HG03354 (cell line): ENCODE data around the gene LMOD3.

Experiments used
- ATAC-seq: cut with Tn5 transposase; IDR thresholded peaks from one replicate; pipeline ENCODE4 v1.9.1; 2021; ENCODE audit warnings: mild to moderate bottlenecking; ENCODE audit not compliant: unreplicated experiment, poor library complexity, severe bottlenecking

The LMOD3 gene

GRCh38 chr3:69095636-69096035 is 26.8 kb downstream of the LMOD3 start:
- no peak for ATAC-seq

GRCh38 chr3:69094467-69095205 is 27.8 kb downstream of the LMOD3 start:
- no peak for ATAC-seq

- peak; percentile 82 for ATAC-seq
Observed at GRCh38 chr3:69092030-69092516, 30.3 kb downstream of the LMOD3 start.

- no peak for ATAC-seq
Observed at GRCh38 chr3:69091389-69092029, 30.9 kb downstream of the LMOD3 start.

- ATAC-seq, result no peak
Observed at GRCh38 chr3:69090021-69090420, 32.4 kb downstream of the LMOD3 start.

GRCh38 chr3:69088063-69088462 is 34.3 kb downstream of the LMOD3 start:
- peak; percentile 31 for ATAC-seq

- no peak for ATAC-seq
Observed at GRCh38 chr3:69087030-69087791, 35.2 kb downstream of the LMOD3 start.

- no peak for ATAC-seq
Observed at GRCh38 chr3:69085833-69086722, 36.3 kb downstream of the LMOD3 start.

- ATAC-seq, result peak; percentile 2
Observed at GRCh38 chr3:69085168-69085832, 37.1 kb downstream of the LMOD3 start.

GRCh38 chr3:69084326-69085167 is 37.8 kb downstream of the LMOD3 start, which contains the start of gene ARL6IP5:
Gene ARL6IP5, plus strand, starts transcription at chr3:69084937. Its CDS starts 111 bp downstream, at chr3:69085048.
- peak; percentile 65 for ATAC-seq

GRCh38 chr3:69082805-69083204 is 39.6 kb downstream of the LMOD3 start:
- ATAC-seq, result peak; percentile 54

- ATAC-seq, result no peak
Observed at GRCh38 chr3:69082361-69082760, 40.0 kb downstream of the LMOD3 start.

- ATAC-seq, result no peak
Observed at GRCh38 chr3:69081583-69082262, 40.7 kb downstream of the LMOD3 start.

- peak; percentile 62 for ATAC-seq
Observed at GRCh38 chr3:69080233-69080920, 42.0 kb downstream of the LMOD3 start, which contains the start of gene UBA3. Gene UBA3, minus strand, starts transcription at chr3:69080365. Its CDS starts 12 bp downstream, at chr3:69080353.

- ATAC-seq, result peak; percentile 27
Observed at GRCh38 chr3:69079269-69080159, 42.9 kb downstream of the LMOD3 start.

GRCh38 chr3:69072928-69073327 is 49.5 kb downstream of the LMOD3 start:
- no peak for ATAC-seq
